GM12892 (cell line): Measurements from ENCODE around the gene PVALEF.

Experiments used
- POLR2A ChIP-seq: IDR thresholded peaks from 2 replicates; pipeline ENCODE4 v1.6.1; 2011; ENCODE audit warnings: low read depth, low read length, control low read depth
- TAF1 ChIP-seq: IDR thresholded peaks from 2 replicates; pipeline ENCODE4 v1.6.1; 2011; ENCODE audit warnings: low read depth, mild to moderate bottlenecking, control low read depth, low read length, borderline replicate concordance

GRCh38 chr17:81229666-81229920 lies 64.3 kb downstream of the PVALEF start:
- no peak for TF ChIP-seq POLR2A
- no peak for TF ChIP-seq TAF1
